ENCODE results near the gene ANK2. TPM values are rescaled to one million over a fixed set of nuclear protein-coding genes. Genes with fewer than 3 reads are reported as not detected.

The ANK2 gene
- total RNA-seq, 5 donors from 2014 or later (not counting 1 experiment from before 2014, with no cell fraction given), result 0.25 to 0.62 (median 0.31) TPM; not detected in 1

DNA sequence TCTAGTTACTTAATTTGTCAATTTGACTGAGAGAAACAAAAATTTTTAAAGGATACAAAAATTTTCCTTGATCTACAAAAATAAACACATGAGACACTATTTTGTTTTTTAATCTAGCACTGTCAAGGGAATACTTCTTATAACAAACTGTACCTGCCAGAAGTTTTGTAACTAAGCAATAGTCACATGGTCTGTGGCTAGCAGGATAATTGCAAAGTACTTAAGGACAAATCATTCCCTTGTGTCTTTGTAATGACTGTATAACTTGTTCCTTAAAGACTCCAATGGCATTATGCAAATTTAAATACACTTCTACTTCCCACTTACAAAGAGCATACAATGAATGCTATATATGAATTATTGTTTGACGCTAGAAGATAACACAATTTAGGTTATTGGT is 25.1 kb upstream of the ANK2 start:
- H3K27me3 Mint-ChIP-seq, result peaks cover 0 to 3% of the 10 kb centered on the region in 2 donors
- H3K4me3 Mint-ChIP-seq, result no peak overlapping the region
- H3K9me3 Mint-ChIP-seq, result no peaks in the 10 kb centered on the region
- Histone ChIP-seq H3K27me3 (replicated peaks in 1 of 2; ENCODE audit: control insufficient read depth in 2 of 2, extremely low read depth in 1 of 2, insufficient read depth in 2 of 2, low read length in 1 of 2) (no peaks in the 10 kb centered on the region), H3K36me3 (ENCODE audit: control insufficient read depth in 2 of 2, extremely low read depth in 1 of 2, insufficient read depth in 1 of 2, low read length in 1 of 2) (no peaks in the 10 kb centered on the region), H3K9me3 (no peaks in the 10 kb centered on the region), H3K4me3 (ENCODE audit: control insufficient read depth in 1 of 2, extremely low read depth in 1 of 2, low read length in 1 of 2) (no peak overlapping the region), H3K4me1 (ENCODE audit: control insufficient read depth in 1 of 2, extremely low read depth in 1 of 2, insufficient read depth in 2 of 2, low read length in 2 of 2) (no peaks in the 10 kb centered on the region), H3K27ac (ENCODE audit: low read length) (no peak overlapping the region)
- DNase-seq, result no peak
- no peak for ATAC-seq (replicated peaks in 1 of 4)
- no peak overlapping the region for H3K27ac Mint-ChIP-seq
- H3K4me1 Mint-ChIP-seq, result no peaks in the 10 kb centered on the region
- ChIA-PET POLR2A (no interaction called here), CTCF (no interaction called here)
- H3K36me3 Mint-ChIP-seq, result no peaks in the 10 kb centered on the region
- no CpG with 5 or more reads among the region's 1 CpG for WGBS (ENCODE audit: insufficient coverage)

DNA sequence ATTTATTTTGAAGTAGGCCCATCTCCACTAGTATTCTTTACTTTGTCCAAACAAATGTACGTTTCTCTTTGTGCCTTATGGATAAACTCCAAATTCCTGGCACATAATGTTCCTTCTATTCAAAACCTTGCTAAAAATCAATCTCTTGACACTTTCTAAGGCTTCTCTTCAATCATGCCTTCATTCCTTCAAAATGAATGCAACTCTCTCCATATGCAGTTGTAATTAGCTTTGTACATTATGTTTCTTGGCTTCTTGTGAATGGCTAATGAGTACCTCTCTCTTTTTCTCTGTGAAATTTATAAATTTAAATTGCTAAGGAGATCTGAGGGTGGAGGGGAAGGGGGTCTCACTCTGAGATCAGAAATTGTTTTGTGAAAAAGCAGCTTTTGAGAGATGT is 24.0 kb upstream of the ANK2 start:
- no peaks in the 10 kb centered on the region for H3K27me3 ChIP-seq (replicated peaks in 1 of 2; ENCODE audit: control insufficient read depth in 2 of 2, extremely low read depth in 1 of 2, insufficient read depth in 2 of 2, low read length in 1 of 2)
- no peaks in the 10 kb centered on the region for H3K9me3 ChIP-seq
- H3K4me1 ChIP-seq (ENCODE audit: control insufficient read depth in 1 of 2, extremely low read depth in 1 of 2, insufficient read depth in 2 of 2, low read length in 2 of 2), result no peaks in the 10 kb centered on the region
- ATAC-seq (replicated peaks in 1 of 4), result no peak
- no peaks in the 10 kb centered on the region for H3K9me3 Mint-ChIP-seq
- no peaks in the 10 kb centered on the region for H3K4me1 Mint-ChIP-seq
- ChIA-PET CTCF (no interaction called here), POLR2A (no interaction called here)
- H3K27ac ChIP-seq (ENCODE audit: low read length), result no peak overlapping the region
- DNase-seq, result no peak
- H3K36me3 ChIP-seq (ENCODE audit: control insufficient read depth in 2 of 2, extremely low read depth in 1 of 2, insufficient read depth in 1 of 2, low read length in 1 of 2), result no peaks in the 10 kb centered on the region
- no peak overlapping the region for H3K4me3 ChIP-seq (ENCODE audit: control insufficient read depth in 1 of 2, extremely low read depth in 1 of 2, low read length in 1 of 2)
- no peak overlapping the region for H3K4me3 Mint-ChIP-seq
- no peaks in the 10 kb centered on the region for H3K36me3 Mint-ChIP-seq
- H3K27ac Mint-ChIP-seq, result no peak overlapping the region
- 33% methylated on average over 1 of the region's 1 CpG for WGBS (ENCODE audit: insufficient coverage)
- H3K27me3 Mint-ChIP-seq, result peaks cover 2 to 6% of the 10 kb centered on the region in 2 donors

DNA sequence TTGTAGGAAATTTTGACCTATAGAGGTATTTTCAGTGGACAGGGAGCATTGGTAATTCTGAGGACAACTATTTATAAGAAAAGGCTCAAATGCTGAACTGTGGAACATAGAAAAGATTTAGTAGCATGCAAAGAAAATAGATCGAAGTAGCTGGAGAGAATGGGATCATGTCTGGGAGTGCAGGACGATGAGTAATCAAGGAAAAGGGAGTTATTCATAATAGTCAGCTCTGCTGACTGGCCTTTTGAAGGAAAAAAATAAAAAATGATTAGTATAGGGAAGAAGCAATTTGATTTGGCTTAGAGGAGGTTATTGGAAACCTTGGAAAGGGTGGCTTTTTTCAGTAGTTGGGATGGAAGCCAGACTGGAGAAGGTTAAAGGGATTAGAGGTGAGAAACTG is 22.9 kb upstream of the ANK2 start:
- no peaks in the 10 kb centered on the region for H3K36me3 ChIP-seq (ENCODE audit: control insufficient read depth in 2 of 2, extremely low read depth in 1 of 2, insufficient read depth in 1 of 2, low read length in 1 of 2)
- H3K9me3 Mint-ChIP-seq, result no peaks in the 10 kb centered on the region
- POLR2A ChIA-PET, result no interaction called here
- no peak for DNase-seq
- no peaks in the 10 kb centered on the region for H3K4me1 ChIP-seq (ENCODE audit: control insufficient read depth in 1 of 2, extremely low read depth in 1 of 2, insufficient read depth in 2 of 2, low read length in 2 of 2)
- no peak overlapping the region for H3K4me3 Mint-ChIP-seq
- peaks cover 2 to 6% of the 10 kb centered on the region in 2 donors for H3K27me3 Mint-ChIP-seq
- no peak overlapping the region for H3K4me3 ChIP-seq (ENCODE audit: control insufficient read depth in 1 of 2, extremely low read depth in 1 of 2, low read length in 1 of 2)
- H3K27ac ChIP-seq (ENCODE audit: low read length), result no peak overlapping the region
- CTCF ChIA-PET, result no interaction called here
- no peak overlapping the region for H3K27ac Mint-ChIP-seq
- H3K36me3 Mint-ChIP-seq, result no peaks in the 10 kb centered on the region
- no peaks in the 10 kb centered on the region for H3K9me3 ChIP-seq
- no peaks in the 10 kb centered on the region for H3K4me1 Mint-ChIP-seq
- WGBS (ENCODE audit: insufficient coverage), result 73% methylated on average over 2 of the region's 2 CpGs
- ATAC-seq (replicated peaks in 1 of 4), result no peak
- H3K27me3 ChIP-seq (replicated peaks in 1 of 2; ENCODE audit: control insufficient read depth in 2 of 2, extremely low read depth in 1 of 2, insufficient read depth in 2 of 2, low read length in 1 of 2), result no peaks in the 10 kb centered on the region

DNA sequence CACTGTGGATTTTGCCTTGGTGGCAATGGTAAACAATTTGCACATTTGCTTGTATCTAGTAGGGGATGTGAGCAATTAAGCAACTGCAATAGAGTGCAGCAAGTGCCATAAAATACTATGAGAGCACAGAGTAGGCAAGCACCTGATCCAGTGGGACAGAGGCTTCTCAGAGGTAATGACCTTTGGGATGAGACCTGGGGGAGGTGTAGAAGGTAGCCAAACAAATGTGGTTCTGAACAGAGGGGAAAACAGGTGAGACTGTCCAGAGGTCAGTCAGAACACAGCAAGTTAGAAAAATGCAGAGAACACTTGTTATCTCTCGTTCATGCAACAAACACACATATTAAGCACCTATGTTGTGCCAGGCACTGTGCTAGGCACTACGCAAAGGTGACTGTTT is 21.4 kb upstream of the ANK2 start:
- no peak for ATAC-seq (replicated peaks in 1 of 4)
- no CpG with 5 or more reads among the region's 2 CpGs for WGBS (ENCODE audit: insufficient coverage)

DNA sequence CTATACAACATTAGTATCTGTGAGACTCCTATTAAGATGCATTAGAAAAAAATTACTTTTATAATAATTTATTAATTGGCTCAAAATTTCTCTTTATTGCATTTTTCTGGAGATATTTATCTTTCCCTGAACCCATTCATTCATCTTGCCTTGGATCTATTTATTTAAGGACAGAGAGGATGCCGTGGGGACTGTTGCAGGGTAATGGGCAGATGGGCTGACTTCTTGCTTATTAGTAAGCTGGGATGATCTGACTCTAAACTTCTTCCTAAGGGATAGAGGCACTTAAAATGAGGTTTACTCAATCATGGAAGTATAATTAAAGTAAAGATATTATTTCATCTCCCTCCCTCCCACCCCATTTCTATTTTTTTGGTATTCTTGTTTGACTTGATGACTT is 18.2 kb upstream of the ANK2 start:
- H3K4me3 ChIP-seq (ENCODE audit: control insufficient read depth in 1 of 2, extremely low read depth in 1 of 2, low read length in 1 of 2), result no peak overlapping the region
- no peak overlapping the region for H3K27ac ChIP-seq (ENCODE audit: low read length)
- no peaks in the 10 kb centered on the region for H3K36me3 Mint-ChIP-seq
- H3K27me3 Mint-ChIP-seq, result peaks cover 9 to 12% of the 10 kb centered on the region in 2 donors
- DNase-seq, result no peak
- ChIA-PET POLR2A (no interaction called here), CTCF (no interaction called here)
- no peak overlapping the region for H3K27ac Mint-ChIP-seq
- no peaks in the 10 kb centered on the region for H3K9me3 ChIP-seq
- ATAC-seq (replicated peaks in 1 of 4), result no peak
- H3K4me1 ChIP-seq (ENCODE audit: control insufficient read depth in 1 of 2, extremely low read depth in 1 of 2, insufficient read depth in 2 of 2, low read length in 2 of 2), result no peaks in the 10 kb centered on the region
- no peaks in the 10 kb centered on the region for H3K36me3 ChIP-seq (ENCODE audit: control insufficient read depth in 2 of 2, extremely low read depth in 1 of 2, insufficient read depth in 1 of 2, low read length in 1 of 2)
- H3K27me3 ChIP-seq (replicated peaks in 1 of 2; ENCODE audit: control insufficient read depth in 2 of 2, extremely low read depth in 1 of 2, insufficient read depth in 2 of 2, low read length in 1 of 2), result no peaks in the 10 kb centered on the region
- no CpG with 5 or more reads among the region's 1 CpG for WGBS (ENCODE audit: insufficient coverage)
- H3K4me1 Mint-ChIP-seq, result no peaks in the 10 kb centered on the region
- peaks cover 0 to 4% (median 0%) of the 10 kb centered on the region in 3 donors for H3K9me3 Mint-ChIP-seq
- no peak overlapping the region for H3K4me3 Mint-ChIP-seq

More for the DNA sequence above, 21.4 kb upstream of the ANK2 start:
- Mint-ChIP-seq H3K4me1 (no peaks in the 10 kb centered on the region), H3K27me3 (peaks cover 2 to 10% of the 10 kb centered on the region in 2 donors), H3K4me3 (no peak overlapping the region), H3K27ac (no peak overlapping the region), H3K9me3 (no peaks in the 10 kb centered on the region), H3K36me3 (no peaks in the 10 kb centered on the region)
- H3K36me3 ChIP-seq (ENCODE audit: control insufficient read depth in 2 of 2, extremely low read depth in 1 of 2, insufficient read depth in 1 of 2, low read length in 1 of 2), result no peaks in the 10 kb centered on the region
- POLR2A ChIA-PET, result no interaction called here
- H3K27ac ChIP-seq (ENCODE audit: low read length), result no peak overlapping the region
- CTCF ChIA-PET, result no interaction called here
- no peaks in the 10 kb centered on the region for H3K4me1 ChIP-seq (ENCODE audit: control insufficient read depth in 1 of 2, extremely low read depth in 1 of 2, insufficient read depth in 2 of 2, low read length in 2 of 2)
- no peak for DNase-seq
- H3K9me3 ChIP-seq, result no peaks in the 10 kb centered on the region
- H3K27me3 ChIP-seq (replicated peaks in 1 of 2; ENCODE audit: control insufficient read depth in 2 of 2, extremely low read depth in 1 of 2, insufficient read depth in 2 of 2, low read length in 1 of 2), result no peaks in the 10 kb centered on the region
- H3K4me3 ChIP-seq (ENCODE audit: control insufficient read depth in 1 of 2, extremely low read depth in 1 of 2, low read length in 1 of 2), result no peak overlapping the region

DNA sequence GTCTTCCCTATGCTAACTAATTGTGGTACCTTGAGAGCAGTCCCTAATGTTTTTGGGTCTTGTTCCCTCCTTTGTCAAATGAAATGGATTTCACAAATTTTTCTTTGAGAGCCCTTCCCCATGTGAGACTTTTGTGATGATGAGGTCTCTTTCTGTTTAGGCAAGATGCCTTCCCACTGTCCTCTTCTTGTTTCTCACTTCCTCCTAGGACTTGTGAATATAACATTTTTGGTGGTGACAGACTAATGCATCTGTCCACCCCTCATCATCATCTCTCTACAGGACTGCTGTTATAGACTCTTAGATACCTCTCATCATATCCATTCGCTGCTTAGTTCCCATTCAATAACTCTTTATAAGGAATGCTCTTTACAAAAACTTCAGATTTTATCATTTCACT is 8.7 kb upstream of the ANK2 start:
- H3K36me3 ChIP-seq (ENCODE audit: control insufficient read depth in 2 of 2, extremely low read depth in 1 of 2, insufficient read depth in 1 of 2, low read length in 1 of 2), result no peaks in the 10 kb centered on the region
- H3K4me3 ChIP-seq (ENCODE audit: control insufficient read depth in 1 of 2, extremely low read depth in 1 of 2, low read length in 1 of 2), result no peak overlapping the region
- POLR2A ChIA-PET, result no interaction called here
- Mint-ChIP-seq H3K36me3 (no peaks in the 10 kb centered on the region), H3K9me3 (peaks cover 0 to 8% (median 0%) of the 10 kb centered on the region in 3 donors), H3K27me3 (peaks cover 0 to 5% of the 10 kb centered on the region in 2 donors), H3K4me1 (no peaks in the 10 kb centered on the region), H3K4me3 (no peak overlapping the region), H3K27ac (no peak overlapping the region)
- ATAC-seq (replicated peaks in 1 of 4), result no peak
- no peak for DNase-seq
- WGBS (ENCODE audit: insufficient coverage), result 88% methylated on average over 1 of the region's 1 CpG
- H3K27me3 ChIP-seq (replicated peaks in 1 of 2; ENCODE audit: control insufficient read depth in 2 of 2, extremely low read depth in 1 of 2, insufficient read depth in 2 of 2, low read length in 1 of 2), result no peaks in the 10 kb centered on the region
- no peaks in the 10 kb centered on the region for H3K4me1 ChIP-seq (ENCODE audit: control insufficient read depth in 1 of 2, extremely low read depth in 1 of 2, insufficient read depth in 2 of 2, low read length in 2 of 2)
- CTCF ChIA-PET, result no interaction called here
- no peaks in the 10 kb centered on the region for H3K9me3 ChIP-seq
- H3K27ac ChIP-seq (ENCODE audit: low read length), result no peak overlapping the region

DNA sequence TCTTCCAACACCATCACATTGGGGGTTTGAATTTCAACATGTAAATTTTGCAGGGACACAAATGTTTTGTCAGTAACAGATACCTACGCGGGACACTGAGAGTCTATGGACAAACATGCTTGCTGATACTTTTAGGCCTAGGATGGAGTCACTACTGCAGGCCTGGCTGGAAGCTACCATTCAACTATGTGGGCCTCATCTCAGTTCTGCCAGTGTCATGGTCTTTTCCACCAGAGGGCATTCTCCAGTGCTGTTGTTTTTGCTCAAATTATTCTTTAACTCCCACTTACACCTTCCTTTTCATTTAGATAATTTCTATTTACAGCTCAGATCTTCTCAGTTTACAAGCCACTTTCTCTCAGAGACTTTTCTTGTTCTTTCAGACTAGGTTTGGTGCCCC is 7.0 kb upstream of the ANK2 start:
- H3K27me3 Mint-ChIP-seq, result peaks cover 0 to 5% of the 10 kb centered on the region in 2 donors
- H3K9me3 Mint-ChIP-seq, result peaks cover 0 to 8% (median 0%) of the 10 kb centered on the region in 3 donors
- Histone ChIP-seq H3K9me3 (no peaks in the 10 kb centered on the region), H3K4me1 (ENCODE audit: control insufficient read depth in 1 of 2, extremely low read depth in 1 of 2, insufficient read depth in 2 of 2, low read length in 2 of 2) (no peaks in the 10 kb centered on the region), H3K27ac (ENCODE audit: low read length) (no peak overlapping the region), H3K4me3 (ENCODE audit: control insufficient read depth in 1 of 2, extremely low read depth in 1 of 2, low read length in 1 of 2) (no peak overlapping the region), H3K27me3 (replicated peaks in 1 of 2; ENCODE audit: control insufficient read depth in 2 of 2, extremely low read depth in 1 of 2, insufficient read depth in 2 of 2, low read length in 1 of 2) (peaks cover 0 to 2% of the 10 kb centered on the region in 2 experiments), H3K36me3 (ENCODE audit: control insufficient read depth in 2 of 2, extremely low read depth in 1 of 2, insufficient read depth in 1 of 2, low read length in 1 of 2) (no peaks in the 10 kb centered on the region)
- no peaks in the 10 kb centered on the region for H3K4me1 Mint-ChIP-seq
- H3K4me3 Mint-ChIP-seq, result no peak overlapping the region
- ATAC-seq (replicated peaks in 1 of 4), result no peak
- no peaks in the 10 kb centered on the region for H3K36me3 Mint-ChIP-seq
- no peak for DNase-seq
- POLR2A ChIA-PET, result no interaction called here
- H3K27ac Mint-ChIP-seq, result no peak overlapping the region
- WGBS (ENCODE audit: insufficient coverage), result 23% methylated on average over 2 of the region's 2 CpGs
- CTCF ChIA-PET, result no interaction called here
